T1000 (cell line): Measurements from ENCODE around the gene MIB2.
"Not testable (repeated sequence)": the region's sequence is repeated elsewhere in the genome, so short reads cannot be mapped to it uniquely, and the experiment has no call there.

Experiments
- DNase-seq: peaks from one replicate; lab custom pipeline; 2025; ENCODE audit warnings: mixed read lengths; lab: John Stamatoyannopoulos, UW

MIB2 gene

GRCh38 chr1:1627261-1627828 lies 12.0 kb downstream of the MIB2 start:
- no peak for DNase-seq

GRCh38 chr1:1627829-1628753 lies 12.8 kb downstream of the MIB2 start:
- DNase-seq, result no peak

GRCh38 chr1:1628754-1629429 lies 13.6 kb downstream of the MIB2 start:
- DNase-seq, result no peak

- DNase-seq, result no peak
Observed at GRCh38 chr1:1629430-1630190, 14.3 kb downstream of the MIB2 start.

- DNase-seq, result no peak
Observed at GRCh38 chr1:1630191-1630964, 15.1 kb downstream of the MIB2 start.

- no peak for DNase-seq
Observed at GRCh38 chr1:1630965-1631781, 15.9 kb downstream of the MIB2 start.

- DNase-seq, result no peak
Observed at GRCh38 chr1:1631782-1632420, 16.6 kb downstream of the MIB2 start, which contains the start of gene MMP23B. TSS of gene MMP23B (plus strand) at chr1:1632173. CDS start at chr1:1632219, 46 bp downstream.

- DNase-seq, result not testable (repeated sequence)
Observed at GRCh38 chr1:1633409-1633808, 18.1 kb downstream of the MIB2 start.

- DNase-seq, result not testable (repeated sequence)
Observed at GRCh38 chr1:1634613-1635012, 19.3 kb downstream of the MIB2 start.

GRCh38 chr1:1636621-1637478 lies 21.6 kb downstream of the MIB2 start:
- DNase-seq, result not testable (repeated sequence)

GRCh38 chr1:1637479-1637875 lies 22.2 kb downstream of the MIB2 start:
- not testable (repeated sequence) for DNase-seq

GRCh38 chr1:1638528-1638927 lies 23.2 kb downstream of the MIB2 start:
- DNase-seq, result not testable (repeated sequence)

GRCh38 chr1:1639368-1639767 lies 24.1 kb downstream of the MIB2 start:
- DNase-seq, result not testable (repeated sequence)

- DNase-seq, result not testable (repeated sequence)
Observed at GRCh38 chr1:1640081-1640480, 24.8 kb downstream of the MIB2 start.

GRCh38 chr1:1640711-1641461 lies 25.6 kb downstream of the MIB2 start:
- DNase-seq, result not testable (repeated sequence)

- DNase-seq, result not testable (repeated sequence)
Observed at GRCh38 chr1:1646326-1646725, 31.0 kb downstream of the MIB2 start.

- DNase-seq, result not testable (repeated sequence)
Observed at GRCh38 chr1:1647567-1648241, 32.4 kb downstream of the MIB2 start.
